ENCODE measurements around the gene MYO9B.

The MYO9B gene

DNA sequence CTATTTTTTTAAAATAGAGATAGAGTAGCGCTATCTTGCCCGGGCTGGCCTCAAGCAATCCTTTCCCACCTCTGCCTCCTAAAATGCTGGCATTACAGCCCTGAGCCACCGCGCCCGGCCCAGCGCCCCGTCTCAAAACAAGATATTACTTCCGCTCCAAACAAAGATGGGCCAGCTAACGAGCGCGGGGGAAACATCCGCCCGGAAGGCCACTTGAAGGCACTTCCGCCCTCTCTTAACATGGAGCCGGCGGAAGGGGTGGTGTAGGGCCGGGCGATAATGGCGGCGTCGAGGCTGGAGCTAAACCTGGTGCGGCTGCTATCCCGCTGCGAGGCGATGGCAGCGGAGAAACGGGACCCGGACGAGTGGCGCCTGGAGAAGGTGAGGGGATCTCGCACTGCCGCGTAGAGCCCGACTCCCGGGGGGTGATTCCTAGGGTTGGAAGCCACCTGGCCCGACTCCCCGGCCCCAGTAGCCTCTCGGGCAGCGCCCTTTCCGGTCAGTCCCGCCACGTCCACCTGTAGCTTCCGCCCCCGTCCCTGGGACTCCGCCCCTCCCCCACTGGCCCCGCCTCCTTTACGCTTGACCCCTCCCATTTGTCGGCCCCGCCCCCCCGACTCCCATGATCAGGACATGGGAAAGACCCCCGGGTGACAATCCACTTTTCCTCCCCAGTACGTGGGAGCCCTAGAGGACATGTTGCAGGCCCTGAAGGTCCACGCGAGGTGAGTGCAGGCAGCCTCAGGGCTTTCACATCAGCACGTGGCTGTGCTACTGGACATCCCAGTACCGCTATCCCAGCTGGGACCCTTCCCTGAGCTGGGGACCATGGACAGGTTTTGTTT is 139.8 kb downstream of the MYO9B start, which contains the start of gene USE1:
TSS of gene USE1 (plus strand) at position 231 of the 845 bp plus-strand sequence. CDS start at position 280, 49 bp downstream.
- DNase-seq: peak; percentile 98

- DNase-seq: no peak
These were observed 140.6 kb downstream of the MYO9B start for GRCh38 chr19:17216058-17216670.

DNA sequence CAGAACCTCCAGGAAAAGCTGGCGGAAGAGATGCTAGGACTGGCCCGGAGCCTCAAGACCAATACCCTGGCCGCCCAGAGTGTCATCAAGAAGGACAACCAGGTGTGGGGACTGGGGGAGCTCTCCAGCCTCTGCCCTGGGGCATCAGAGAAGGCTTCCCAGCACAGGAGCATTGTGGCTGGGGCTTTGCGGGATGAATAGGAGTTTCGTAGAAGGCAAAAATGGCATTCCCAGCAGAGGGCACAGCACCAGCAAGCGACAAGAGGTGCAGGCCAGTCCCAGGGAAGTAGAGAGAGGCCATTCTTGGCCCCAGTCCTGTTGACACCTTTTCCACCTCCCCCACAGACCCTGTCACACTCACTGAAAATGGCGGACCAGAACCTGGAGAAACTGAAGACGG is 143.7 kb downstream of the MYO9B start:
- DNase-seq: no peak

DNA sequence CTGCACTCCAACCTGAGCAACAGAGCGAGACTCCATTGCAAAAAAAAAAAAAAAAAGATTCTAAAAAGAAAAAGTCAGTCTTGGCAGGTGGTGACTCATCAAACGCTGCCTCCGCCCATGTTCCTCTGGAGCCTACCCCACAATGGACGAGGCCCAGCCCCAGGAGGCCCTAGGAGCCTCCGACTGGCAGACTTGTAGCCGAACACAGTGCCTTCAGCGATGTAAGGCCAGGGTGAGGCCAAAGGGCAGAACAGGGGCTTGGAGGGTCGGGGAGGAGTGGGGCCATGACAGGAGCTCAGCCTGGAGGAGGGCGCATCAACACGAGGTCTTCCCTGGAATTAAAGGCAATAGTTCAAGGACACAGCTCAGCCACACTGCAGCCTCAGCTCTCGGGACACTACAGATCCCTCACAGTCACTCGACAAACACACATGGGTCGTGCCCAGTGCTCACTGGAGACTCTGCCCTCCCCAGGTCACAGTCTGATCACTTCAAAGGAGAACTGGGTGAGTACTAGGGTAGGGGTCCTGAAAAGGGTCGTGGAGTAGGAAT is 144.7 kb downstream of the MYO9B start:
- DNase-seq: no peak

DNA sequence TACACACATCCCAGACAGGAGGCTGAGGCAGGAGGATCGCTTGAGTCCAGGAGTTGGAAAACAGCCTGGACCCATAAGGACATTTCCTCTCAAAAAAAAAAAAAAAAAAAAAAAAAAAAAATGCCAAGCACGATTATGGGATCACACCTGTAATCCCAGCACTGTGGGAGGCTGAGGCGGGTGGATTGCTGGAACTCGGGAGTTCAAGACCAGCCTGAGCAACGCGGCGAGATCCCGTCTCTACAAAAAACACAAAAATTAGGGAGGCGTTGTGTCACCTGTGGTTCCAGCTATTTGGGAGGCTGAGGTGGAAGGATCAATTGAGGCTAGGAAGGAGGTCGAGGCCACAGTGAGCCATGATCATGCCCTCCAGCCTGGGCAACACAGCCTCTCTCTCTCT is 149.5 kb downstream of the MYO9B start:
- DNase-seq: no peak

DNA sequence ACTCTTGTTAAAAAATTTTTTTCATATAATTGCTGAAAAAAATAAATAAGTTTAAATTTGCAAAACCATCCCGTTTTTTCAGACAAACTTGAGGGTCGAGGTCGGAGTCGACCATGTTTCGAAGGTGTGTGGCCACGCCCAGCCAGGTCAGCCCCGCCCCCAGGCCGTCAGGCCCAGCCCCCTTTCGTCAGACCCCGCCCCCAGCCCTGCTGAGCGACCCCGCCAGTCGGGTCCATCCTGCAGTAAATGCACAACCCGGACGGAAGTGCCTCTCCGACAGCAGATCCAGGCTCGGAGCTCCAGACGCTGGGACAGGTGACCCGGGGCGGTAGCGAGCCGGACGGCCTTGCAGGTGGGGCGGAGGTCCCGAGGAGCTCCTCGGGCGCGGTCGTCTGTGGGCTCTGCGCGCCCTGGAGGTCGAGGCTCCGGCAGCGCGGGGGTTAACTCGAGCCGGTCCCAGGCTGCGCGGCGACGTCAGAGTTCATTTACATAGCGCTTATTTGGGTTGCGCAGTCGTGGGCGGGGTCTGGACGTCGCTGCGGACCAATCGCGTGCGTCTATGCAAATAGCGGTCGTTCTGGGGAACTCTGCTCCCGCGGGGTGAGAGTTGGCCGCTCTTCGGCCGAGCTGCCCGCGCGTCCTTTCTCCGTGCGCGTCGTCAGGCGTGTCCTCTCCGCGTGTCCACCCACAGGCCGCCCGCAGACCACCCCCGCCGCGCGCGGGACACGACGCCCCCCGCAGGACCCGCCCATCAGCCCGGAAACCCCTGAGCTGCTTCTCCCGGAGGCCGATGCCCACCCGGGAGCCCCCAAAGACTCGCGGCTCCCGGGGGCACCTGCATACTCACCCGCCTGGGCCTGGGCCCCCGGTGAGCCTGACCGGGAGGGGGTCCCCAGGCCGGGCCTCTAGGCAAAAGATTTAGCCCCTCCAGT is 150.7 kb downstream of the MYO9B start, which contains the start of gene OCEL1:
TSS of gene OCEL1 (plus strand) at position 225 of the 932 bp plus-strand sequence. CDS start at position 247, 22 bp downstream.
- DNase-seq: peak; percentile 99

DNA sequence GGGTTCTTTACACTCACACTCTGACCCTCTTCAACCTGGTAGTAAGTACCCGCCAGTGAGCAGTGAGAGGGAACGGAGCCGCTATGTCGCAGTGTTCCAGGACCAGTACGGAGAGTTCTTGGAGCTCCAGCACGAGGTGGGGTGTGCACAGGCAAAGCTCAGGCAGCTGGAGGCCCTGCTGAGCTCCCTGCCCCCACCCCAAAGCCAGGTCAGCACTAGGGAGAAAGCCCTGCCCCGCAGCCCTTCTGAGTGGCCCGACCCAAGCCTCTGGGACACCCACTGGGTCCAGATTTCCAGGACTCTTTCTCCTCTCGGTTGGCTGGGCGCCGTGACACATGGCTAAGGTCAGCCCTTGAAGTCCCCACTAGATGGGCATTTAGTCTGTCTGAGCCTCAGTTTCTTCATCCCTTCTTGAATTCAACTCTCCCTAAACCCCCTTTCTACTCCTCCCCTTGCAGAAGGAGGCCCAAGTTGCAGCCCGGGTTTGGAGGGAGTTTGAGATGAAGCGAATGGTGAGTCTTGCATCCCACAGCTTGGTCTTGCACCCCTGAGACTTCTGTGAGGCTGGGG is 152.3 kb downstream of the MYO9B start:
- no peak for DNase-seq

DNA sequence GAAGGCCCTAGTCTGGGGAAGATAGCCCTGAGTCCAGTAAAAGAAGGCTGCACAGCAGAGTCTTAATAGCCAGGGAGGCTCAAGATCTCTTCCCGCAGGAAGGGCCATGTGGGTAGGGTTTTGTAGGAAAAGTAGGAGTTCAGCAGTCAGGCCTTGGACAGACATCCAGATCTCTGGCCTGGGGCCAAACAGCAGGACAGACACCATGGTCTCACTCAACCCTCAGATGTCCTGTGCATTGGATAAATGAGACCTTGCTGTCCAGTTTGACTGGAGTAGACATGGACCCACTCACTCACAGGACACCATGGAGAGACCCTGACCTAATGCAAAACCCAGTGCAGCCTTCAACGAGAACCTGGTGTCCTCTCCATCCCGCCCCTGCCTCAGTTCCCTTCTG is 154.3 kb downstream of the MYO9B start:
- no peak for DNase-seq

GRCh38 chr19:17232258-17232657 is 156.7 kb downstream of the MYO9B start:
- DNase-seq: no peak

GRCh38 chr19:17234911-17235299 is 159.3 kb downstream of the MYO9B start:
- peak; percentile 56 for DNase-seq

GRCh38 chr19:17235300-17235970 is 159.9 kb downstream of the MYO9B start:
- DNase-seq: peak; percentile 86

DNA sequence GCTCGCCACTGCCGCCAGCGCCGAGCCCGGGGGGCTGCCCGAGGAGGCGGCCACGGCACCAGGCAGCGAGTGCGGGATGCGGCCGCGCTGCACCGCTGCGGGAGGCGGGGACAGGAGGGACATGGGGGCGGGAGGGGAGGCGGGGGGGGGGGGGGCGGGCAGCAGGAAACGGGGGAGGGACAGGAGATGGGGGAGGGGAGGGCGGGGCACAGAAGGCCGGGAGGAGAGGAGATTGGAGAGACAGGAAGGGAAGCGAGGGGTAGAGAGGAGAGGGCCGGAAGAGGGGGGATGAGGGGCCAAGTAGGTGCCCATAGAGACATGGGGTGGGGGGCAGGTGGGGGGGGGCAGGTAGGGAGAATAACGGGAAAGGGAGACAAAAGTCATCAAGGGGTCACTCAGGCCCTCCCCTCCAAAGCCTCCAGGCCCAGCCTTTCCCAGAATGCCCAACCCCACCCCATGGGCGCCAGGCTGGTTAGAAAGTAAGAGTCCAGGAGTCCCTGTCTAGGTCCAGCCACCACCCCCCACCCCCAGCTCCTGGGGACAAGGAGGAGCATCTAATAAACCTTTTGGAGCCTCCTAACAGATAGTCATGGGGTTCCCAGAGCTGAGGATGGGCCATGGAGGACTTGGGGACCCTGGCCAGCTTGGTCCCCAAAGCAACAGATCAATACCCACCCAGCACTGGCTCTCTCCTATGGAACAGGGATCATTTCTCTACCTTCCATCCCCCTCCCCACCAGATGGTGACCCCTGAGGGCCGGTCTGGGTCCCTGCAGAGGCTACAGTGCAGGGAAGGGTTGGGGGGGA is 160.6 kb downstream of the MYO9B start:
- DNase-seq: no peak

DNA sequence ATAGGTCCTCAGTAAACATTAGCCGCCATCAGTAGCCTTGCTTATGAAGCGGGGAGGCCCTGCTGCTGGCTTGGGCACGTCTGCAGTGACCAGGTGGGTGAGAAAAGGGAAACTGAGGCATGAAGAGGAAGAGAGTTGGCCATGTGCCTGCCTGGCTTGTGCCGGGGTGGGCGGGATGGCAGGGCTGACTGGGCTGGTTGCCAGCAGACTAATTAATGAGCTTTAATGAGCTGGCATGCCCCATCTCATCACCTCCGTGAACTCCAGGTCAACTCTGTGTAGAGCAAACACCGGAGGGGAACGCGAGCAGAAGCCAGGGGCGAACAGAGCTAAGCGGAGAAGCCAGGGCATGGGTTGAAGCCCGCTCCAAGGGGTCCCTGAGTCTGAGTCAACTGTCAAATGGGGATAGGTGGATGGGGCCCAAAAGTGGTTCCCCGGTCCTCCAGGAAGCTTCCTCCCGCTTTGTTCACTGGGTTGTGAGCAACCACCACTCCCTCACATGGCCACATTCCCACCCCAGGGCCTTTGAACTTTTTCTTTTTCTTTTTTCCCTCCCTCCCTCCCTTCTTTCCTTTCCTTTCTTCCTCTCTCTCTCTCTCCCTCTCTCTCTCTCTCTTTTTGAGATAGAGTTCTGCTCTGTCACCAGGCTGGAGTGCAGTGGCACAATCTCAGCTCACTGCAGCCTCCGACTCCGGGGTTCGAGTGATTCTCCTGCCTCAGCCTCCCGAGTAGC is 161.4 kb downstream of the MYO9B start:
- DNase-seq: no peak

DNA sequence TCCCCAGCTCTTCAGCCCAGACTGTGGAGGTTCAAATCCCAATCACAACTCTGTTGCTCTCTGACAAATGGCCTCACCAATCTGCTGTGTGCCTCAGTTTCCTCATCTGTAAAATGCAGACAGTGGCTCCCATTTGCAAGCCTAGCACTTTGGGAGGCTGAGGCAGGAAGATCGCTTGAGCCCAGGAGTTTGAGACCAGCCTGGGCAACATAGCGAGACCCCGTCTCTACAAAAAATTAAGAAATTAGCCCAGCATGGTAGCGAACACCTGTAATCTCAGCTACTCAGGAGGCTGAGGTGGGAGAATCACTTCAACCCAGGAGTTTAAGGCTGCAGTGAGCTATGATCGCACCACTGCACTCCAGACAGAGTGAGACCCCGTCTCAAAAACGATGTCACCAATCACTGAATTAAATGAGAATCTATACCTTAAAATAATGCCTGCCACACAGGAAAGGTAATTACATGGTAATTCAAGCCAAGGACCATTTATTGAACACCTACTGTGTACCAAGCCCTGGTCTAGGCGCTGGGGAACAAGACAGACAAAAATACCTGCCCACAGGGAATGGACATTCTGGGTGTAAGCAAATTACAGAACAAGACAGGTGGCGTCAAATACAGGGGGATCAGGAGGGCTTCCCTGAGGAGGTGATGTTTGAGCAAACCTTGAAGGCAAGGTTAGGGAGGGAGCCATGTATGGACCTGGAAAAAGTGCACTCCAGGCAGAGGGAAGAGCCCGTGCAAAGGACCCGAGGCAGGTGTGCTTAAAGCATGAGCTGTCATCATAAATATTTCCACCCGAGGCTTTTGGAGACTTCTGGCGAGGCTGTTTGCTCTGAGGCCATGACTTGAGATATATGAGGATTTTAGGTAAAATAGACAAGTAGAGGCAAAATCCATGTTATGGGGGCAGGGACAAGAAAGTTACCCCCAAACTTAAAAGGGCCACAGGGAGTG is 162.4 kb downstream of the MYO9B start:
- no peak for DNase-seq

DNA sequence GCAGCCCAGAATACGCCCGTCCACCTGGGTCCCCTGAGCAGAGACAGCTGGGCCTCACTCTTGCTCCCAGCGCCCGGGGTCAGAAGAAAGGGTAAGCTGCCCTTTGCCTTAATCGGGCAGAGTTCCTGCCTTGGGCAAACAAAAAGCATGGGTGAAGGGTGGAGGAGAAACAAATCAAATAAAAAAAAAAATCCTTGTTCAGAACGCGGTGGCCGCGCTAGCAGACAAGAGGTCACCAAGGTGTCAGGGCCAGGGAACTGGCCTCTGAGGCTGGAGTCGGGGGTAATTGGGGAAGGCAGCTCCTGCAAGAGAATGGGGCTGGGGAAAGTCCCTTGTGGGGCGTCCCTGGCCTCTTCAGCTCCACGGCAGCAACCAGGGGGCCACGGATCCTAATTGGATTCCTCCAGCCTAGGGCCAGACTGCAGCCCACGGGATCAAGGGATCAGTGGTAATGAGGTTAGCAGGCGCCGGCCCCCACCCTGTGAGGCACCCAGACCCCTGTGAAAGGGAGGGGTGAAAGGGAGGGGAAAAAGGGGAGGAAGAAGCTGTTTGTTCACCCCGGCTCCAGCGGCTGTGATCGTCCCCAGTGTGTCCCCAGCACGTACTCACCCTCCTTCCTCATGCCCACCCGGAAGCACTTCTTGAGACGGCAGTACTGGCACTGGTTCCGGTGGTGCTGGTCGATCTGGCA is 164.6 kb downstream of the MYO9B start:
- peak; percentile 40 for DNase-seq

DNA sequence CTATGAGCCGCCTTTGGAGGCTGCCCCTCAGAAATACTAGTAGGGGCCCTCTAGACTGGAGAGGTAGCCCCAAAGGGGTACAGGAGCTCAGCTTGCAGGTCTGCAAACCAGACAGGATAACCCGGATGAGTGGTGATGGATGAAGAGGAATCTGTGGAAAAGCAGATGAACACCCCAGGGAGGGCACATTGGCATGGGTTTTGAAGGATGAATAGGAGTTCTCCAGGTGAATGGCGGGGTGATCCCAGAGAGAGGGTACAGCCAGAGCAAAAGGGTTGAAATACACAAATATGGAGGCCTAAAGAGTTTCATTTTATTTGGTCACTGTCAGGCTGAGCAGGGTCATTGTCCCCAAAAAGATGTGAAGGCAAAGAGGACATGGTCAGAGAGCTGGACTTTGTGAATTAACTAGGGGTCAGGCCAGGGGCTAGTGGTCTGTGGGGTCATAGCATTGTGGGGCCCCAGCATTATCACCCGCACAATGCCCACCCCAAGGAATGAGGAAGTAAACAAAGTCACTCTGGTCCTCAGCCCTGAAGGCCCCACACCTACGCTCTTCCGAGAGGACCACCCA is 165.3 kb downstream of the MYO9B start:
- no peak for DNase-seq

DNA sequence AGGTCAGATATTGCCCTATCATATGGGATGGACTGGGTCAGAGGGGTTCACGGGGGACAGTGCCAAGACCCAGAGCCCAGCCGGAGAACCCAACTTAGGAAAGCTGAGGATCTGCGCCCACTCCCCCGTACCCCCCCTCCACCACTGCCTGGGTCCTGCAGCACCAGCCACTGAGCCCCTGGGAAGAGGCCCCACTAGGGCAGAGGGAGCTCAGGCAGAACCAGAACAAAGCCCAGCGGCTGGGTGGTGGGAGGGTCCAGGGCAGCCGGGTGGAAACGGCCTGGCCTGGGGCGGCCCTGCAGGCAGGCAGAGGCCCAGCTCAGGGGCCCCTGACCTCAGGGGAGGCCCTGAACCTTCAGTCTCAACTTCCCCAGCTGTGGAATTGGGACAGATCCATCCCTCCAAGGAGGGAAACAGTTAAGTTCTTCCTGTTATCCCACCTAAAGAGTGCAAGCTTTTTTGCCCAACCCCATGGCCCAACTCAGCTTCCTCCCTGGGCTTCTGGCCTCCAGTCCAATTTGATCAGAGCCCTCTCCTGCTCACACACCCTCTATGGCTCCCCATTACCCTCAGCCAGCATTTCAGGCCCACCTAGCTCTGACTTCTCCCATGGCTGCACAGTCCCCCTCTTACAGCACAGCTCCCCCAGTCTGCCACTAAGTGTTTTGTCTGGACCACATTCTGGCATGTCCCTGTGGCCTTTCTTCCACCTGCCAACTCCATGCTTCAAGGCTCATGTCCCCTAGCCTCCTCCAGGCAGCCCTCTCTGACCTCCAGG is 167.0 kb downstream of the MYO9B start:
- DNase-seq: no peak

All from eye (tissue), 1 donor.